Neural crest cell (in vitro differentiated cells): Measurements from ENCODE around the gene ZNF423. TPM values are rescaled to one million over a fixed set of nuclear protein-coding genes. Genes with fewer than 3 reads are reported as not detected.

Experiments
- DNase-seq: peaks from one replicate; pipeline ENCODE4 v3.0.0; 2021; ENCODE audit warnings: low read depth, mixed read lengths, low spot score
- H3K27ac Mint-ChIP-seq: one replicate; pipeline ENCODE4 v1.8.0; 2021; ENCODE audit warnings: mild to moderate bottlenecking, mixed read lengths; ENCODE audit not compliant: unreplicated experiment
- H3K27me3 Mint-ChIP-seq: 2 replicates; pipeline ENCODE4 v1.8.0; 2021; ENCODE audit warnings: low read depth, mild to moderate bottlenecking, mixed read lengths
- H3K36me3 Mint-ChIP-seq: 2 replicates; pipeline ENCODE4 v1.8.0; 2021; ENCODE audit warnings: low read depth, mild to moderate bottlenecking, mixed read lengths
- H3K4me1 Mint-ChIP-seq: 2 replicates; pipeline ENCODE4 v1.8.0; 2021; ENCODE audit warnings: mixed read lengths
- H3K4me3 Mint-ChIP-seq: one replicate; pipeline ENCODE4 v1.8.0; 2021; ENCODE audit warnings: mild to moderate bottlenecking, mixed read lengths
- H3K9me3 Mint-ChIP-seq: 2 replicates; pipeline ENCODE4 v1.8.0; 2021; ENCODE audit warnings: mixed read lengths
- CTCF ChIP-seq: fragments of 200-600 bp; sonication (generic); conservative IDR thresholded peaks from 2 replicates; pipeline ENCODE4 v1.5.0; 2021; ENCODE audit warnings: antibody characterized with exemption, mild to moderate bottlenecking
- total RNA-seq: library from RNA; stranded (reverse); gene quantifications from 2 replicates; pipeline ENCODE4 v1.2.1, GENCODE V29; 2021

The ZNF423 gene
- total RNA-seq, 1 donor from 2014 or later, result 55.4 TPM

DNA sequence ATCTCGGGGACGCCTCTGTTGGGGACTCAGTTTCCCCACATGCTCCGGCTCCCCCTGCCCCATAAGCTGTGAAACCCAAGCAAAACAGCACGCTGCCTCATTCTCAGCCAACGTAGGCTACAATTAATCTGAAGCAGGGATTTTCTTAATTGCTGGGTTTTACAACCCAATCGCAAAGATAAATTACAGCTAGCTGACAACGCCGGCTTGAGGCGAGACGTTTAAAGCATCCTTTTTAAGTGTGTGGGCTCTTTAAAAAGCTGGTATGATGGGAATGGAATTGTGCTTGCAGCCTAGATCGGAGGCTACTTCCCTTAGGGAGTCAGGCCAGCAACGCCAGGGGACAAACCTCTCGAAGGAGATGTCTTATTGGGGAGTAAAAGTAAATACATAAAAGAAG is 185.3 kb downstream of the ZNF423 start:
- peaks cover 3% of the 10 kb centered on the region for H3K36me3 Mint-ChIP-seq
- no peaks in the 10 kb centered on the region for H3K27me3 Mint-ChIP-seq
- peaks cover 26% of the 10 kb centered on the region for H3K4me1 Mint-ChIP-seq

DNA sequence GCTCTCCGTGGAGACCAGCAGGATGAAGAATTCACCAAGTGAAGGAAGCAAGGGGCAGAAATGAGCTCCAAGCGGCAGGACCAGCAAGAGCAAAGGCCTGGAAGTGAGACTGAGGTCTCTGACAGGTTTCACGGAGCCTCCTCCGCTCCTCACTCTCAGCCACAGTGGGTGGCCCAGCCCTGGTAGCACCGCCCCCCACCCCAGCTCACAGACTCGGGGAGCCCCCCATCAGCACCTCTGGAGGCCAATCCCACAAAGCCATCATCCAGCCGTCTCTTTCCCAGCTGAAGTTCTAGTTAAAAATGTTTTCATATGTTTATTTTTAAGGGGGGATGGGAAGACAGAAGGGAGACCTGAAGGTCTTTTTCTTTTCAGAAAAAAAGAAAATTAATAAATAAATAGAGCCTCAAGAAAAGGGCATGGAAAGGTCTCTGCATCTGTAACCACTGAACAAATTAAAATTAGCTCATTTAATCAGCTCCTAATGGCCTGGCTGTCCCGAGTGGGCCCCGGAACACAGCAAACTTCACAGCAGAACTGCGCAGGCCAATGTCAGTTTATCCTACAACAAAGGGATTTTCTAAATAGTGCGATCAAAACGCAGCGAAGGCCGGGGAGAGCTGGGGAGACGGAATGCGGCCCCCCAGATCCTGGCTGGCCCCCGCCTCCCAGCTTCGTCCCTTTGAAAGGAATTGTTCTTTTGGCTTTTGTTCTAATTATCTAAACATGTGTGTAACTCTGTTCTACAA is 190.3 kb downstream of the ZNF423 start:
- Mint-ChIP-seq H3K4me1 (peaks cover 42% of the 10 kb centered on the region), H3K27me3 (no peaks in the 10 kb centered on the region), H3K27ac (no peak overlapping the region), H3K36me3 (no peaks in the 10 kb centered on the region), H3K4me3 (no peak overlapping the region), H3K9me3 (no peaks in the 10 kb centered on the region)
- DNase-seq, result no peak
- no peak for TF ChIP-seq CTCF

More for the DNA sequence above, 185.3 kb downstream of the ZNF423 start:
- Mint-ChIP-seq H3K4me3 (no peak overlapping the region), H3K9me3 (no peaks in the 10 kb centered on the region), H3K27ac (no peak overlapping the region)
- no peak for DNase-seq
- TF ChIP-seq CTCF, result no peak

DNA sequence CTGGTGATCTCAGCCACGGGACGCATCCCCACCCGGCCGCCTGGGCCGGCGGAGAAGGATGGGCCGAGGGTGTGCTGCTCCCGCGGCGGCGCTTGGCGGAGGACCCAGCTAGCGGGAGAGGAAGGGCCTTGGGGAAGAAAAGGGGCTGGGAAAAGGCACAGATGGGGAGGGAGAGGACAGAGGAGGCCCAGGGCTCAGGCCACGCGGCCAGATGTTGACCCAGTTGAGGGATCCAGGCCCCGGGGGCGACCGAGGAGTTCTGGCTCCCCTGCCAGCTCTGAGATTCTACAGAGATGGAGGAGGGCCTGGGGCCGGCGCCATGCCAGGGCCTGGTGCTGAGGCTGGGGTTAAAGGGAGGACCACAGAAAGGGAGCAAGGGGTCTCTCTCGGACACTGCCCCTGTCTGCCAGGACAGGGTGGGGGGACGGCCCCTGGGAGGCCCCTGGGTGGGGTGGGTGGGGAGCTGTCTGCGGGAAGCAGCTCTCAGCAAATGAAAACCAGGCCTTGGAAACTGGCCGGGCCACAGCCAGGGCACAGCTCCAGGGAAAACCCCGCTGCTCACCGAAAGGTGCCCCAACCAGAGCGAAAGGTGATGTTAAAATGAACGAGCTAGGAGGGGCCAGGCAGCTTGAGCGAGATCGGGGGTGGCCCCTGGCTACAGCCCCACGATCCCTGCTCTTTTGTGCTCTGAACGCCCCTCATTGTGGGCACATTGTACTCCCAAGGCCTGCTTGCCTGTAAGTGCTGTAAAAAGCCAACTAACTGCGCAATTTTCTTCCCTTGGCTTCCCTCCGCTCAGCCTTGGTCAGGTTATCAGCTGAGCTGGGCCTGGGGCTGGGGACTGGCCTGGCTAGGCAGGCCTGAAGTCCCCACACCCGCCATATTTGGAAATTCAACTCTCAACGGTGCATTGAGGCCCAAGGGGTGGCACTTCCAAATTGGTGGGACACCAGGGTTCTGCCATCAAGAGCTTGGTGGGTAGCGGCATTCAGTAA is 191.4 kb downstream of the ZNF423 start:
- H3K4me3 Mint-ChIP-seq, result no peak overlapping the region
- no peaks in the 10 kb centered on the region for H3K36me3 Mint-ChIP-seq
- TF ChIP-seq CTCF, result no peak
- H3K9me3 Mint-ChIP-seq, result no peaks in the 10 kb centered on the region
- H3K4me1 Mint-ChIP-seq, result peaks cover 50% of the 10 kb centered on the region
- no peak overlapping the region for H3K27ac Mint-ChIP-seq
- no peak for DNase-seq
- no peaks in the 10 kb centered on the region for H3K27me3 Mint-ChIP-seq

DNA sequence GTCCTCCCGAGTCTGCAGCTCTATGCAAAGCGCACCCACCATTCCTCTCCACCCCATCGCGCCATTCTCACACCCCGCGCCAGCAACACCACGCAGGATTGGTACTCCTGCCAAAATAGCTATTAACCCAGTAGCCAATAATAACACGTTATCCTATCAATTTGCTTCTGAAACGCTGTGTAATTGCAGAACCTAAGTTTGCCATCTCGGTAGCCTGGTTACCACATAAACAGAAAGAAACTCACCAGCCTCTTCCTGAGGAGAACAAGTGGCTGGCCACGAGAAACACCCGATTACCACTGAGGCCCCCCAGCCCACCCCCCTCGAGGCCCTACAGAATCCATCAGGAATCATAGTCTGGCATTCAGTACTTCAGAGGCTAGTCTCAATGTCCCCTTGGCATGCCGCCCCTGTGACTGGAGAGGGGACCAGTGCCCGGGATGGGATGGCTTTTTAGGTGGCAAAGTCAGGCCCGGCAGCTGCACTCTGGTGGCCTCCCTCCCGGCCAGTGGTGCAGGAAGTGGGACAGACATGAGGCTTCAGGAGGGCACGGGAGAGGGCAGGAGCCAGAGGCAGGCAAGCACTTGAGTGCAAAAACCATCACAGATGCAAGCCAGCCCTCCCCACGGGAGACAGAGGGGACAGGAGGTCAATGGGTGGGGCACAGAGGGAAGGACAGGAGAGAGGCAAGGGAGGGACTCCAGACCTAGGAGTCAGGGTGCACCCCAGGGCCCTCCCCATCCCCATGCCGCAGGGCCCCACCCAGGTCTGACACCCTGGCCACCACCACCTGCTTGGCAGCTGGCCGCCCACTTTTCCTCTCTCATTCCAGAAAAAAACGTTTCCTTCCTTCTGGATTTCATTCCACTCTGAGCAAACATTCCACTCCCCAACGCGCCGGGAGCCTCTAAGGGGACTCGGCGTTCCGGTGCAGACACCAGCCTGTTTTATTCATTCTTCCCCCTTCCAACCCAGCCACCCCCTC is 192.5 kb downstream of the ZNF423 start:
- Mint-ChIP-seq H3K4me1 (peaks cover 53% of the 10 kb centered on the region), H3K4me3 (no peak overlapping the region)

More for the DNA sequence above, 192.5 kb downstream of the ZNF423 start:
- Mint-ChIP-seq H3K27me3 (no peaks in the 10 kb centered on the region), H3K9me3 (no peaks in the 10 kb centered on the region), H3K36me3 (no peaks in the 10 kb centered on the region), H3K27ac (no peak overlapping the region)
- TF ChIP-seq CTCF, result no peak
- no peak for DNase-seq
